Retinal pigment epithelial cell (primary cell): ENCODE results near the gene SAMD7.

ENCODE experiments used
- DNase-seq: peaks from one replicate; pipeline ENCODE4 v3.0.0-alpha.2; 2010; ENCODE audit warnings: low read depth
- H3K4me3 ChIP-seq: 2 replicates; pipeline ENCODE4 v1.5.1; 2011; ENCODE audit warnings: mild to moderate bottlenecking, low read length, control low read depth, moderate library complexity
- CTCF ChIP-seq: conservative IDR thresholded peaks from 2 replicates; pipeline ENCODE4 v1.5.1; 2011; ENCODE audit warnings: low read depth, low read length, control low read depth, inconsistent platforms

The SAMD7 gene

GRCh38 chr3:169971522-169971921 is 60.1 kb downstream of the SAMD7 start:
- DNase-seq, result no peak
- no peak overlapping the region for H3K4me3 ChIP-seq
- no peak for TF ChIP-seq CTCF

- TF ChIP-seq CTCF, result no peak
- no peak for DNase-seq
- H3K4me3 ChIP-seq, result no peak overlapping the region
Measured at GRCh38 chr3:169980055-169980454, 68.7 kb downstream of the SAMD7 start.

- no peak overlapping the region for H3K4me3 ChIP-seq
- DNase-seq, result no peak
- no peak for TF ChIP-seq CTCF
Measured at GRCh38 chr3:169984292-169984691, 72.9 kb downstream of the SAMD7 start.
